Activated naive CD8-positive, alpha-beta T cell treated with anti-CD3 and anti-CD28 coated beads for 36 hours (primary cell): Measurements from ENCODE around the gene CHADL. TPM values are rescaled to one million over a fixed set of nuclear protein-coding genes. Genes with fewer than 3 reads are reported as not detected.
"Not testable (repeated sequence)": the region's sequence is repeated elsewhere in the genome, so short reads cannot be mapped to it uniquely, and the experiment has no call there.

Experiments used
- DNase-seq: peaks from one replicate; pipeline ENCODE4 v3.0.0; 2021
- H3K27ac Mint-ChIP-seq: one replicate; pipeline ENCODE4 v1.8.0; 2022; ENCODE audit warnings: mild to moderate bottlenecking, moderate library complexity, mixed read lengths
- H3K27me3 Mint-ChIP-seq: one replicate; pipeline ENCODE4 v1.8.0; 2022; ENCODE audit warnings: mild to moderate bottlenecking, mixed read lengths
- H3K36me3 Mint-ChIP-seq: one replicate; pipeline ENCODE4 v1.8.0; 2021; ENCODE audit warnings: mild to moderate bottlenecking, mixed read lengths
- H3K4me1 Mint-ChIP-seq: one replicate; pipeline ENCODE4 v1.8.0; 2021; ENCODE audit warnings: mixed read lengths
- H3K4me3 Mint-ChIP-seq: one replicate; pipeline ENCODE4 v1.8.0; 2022; ENCODE audit warnings: mild to moderate bottlenecking, moderate library complexity, mixed read lengths
- H3K9me3 Mint-ChIP-seq: one replicate; pipeline ENCODE4 v1.8.0; 2022; ENCODE audit warnings: mixed read lengths
- total RNA-seq, 2 experiments: library from RNA; stranded (reverse); gene quantifications; one replicate each; pipeline ENCODE4 v1.2.3, GENCODE V29; 2021

Gene CHADL
- total RNA-seq, 2 experiments from 2014 or later = 0.22 to 0.39 TPM

DNA sequence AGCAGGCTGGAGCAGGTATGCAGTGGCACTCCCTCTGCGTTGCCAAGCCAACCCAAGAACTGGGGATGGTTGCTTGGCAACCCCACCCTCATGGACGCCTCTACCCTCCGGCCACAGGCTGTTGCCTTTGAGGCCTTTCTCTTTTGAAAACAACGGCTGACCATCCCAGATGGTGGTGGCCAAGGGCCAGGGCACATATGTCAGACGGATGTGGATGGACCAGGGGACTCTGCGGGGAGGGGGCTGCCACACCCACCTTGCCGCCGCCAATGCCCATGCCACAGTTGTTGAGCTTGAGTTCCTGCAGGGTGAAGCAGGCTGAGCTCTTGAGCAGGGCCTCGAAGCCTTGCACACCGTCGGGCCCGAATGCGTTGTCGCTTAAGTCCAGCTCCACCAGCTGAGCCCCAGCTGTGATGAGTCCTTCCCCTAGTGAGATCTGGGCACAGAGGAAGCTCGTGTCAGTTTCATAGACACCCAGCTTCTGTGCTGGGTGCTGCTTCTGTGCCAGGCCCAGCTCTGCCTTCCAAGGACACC, 23.7 kb upstream of the CHADL start:
- no peak overlapping the region for H3K4me3 Mint-ChIP-seq
- H3K4me1 Mint-ChIP-seq = peaks cover 2% of the 10 kb centered on the region
- no peaks in the 10 kb centered on the region for H3K27me3 Mint-ChIP-seq
- no peak overlapping the region for H3K27ac Mint-ChIP-seq
- DNase-seq = no peak
- H3K9me3 Mint-ChIP-seq = no peaks in the 10 kb centered on the region
- peaks cover 12% of the 10 kb centered on the region for H3K36me3 Mint-ChIP-seq

DNA sequence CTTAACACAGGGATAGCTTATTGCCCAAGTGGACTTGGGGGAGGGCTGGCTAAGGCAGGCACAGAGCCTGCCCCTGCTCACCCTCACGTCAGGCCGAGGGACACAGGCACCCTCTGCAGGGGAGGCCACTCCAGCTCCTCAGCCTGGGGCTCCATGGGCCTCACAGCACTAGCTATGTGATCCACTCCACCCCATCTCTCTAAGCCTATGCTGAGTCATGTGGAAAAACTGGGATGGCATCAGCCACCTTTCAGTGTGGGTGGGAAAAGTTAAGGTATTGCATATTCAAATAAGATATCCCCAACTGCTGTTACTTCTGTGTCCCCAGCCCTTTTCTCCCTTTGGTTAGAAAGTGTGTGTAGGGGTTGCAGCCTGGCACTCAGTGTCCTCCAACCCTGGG, 23.0 kb upstream of the CHADL start:
- no peak overlapping the region for H3K27ac Mint-ChIP-seq
- no peak for DNase-seq
- H3K9me3 Mint-ChIP-seq = no peaks in the 10 kb centered on the region
- peaks cover 16% of the 10 kb centered on the region for H3K36me3 Mint-ChIP-seq
- H3K27me3 Mint-ChIP-seq = no peaks in the 10 kb centered on the region
- no peak overlapping the region for H3K4me3 Mint-ChIP-seq
- peaks cover 2% of the 10 kb centered on the region for H3K4me1 Mint-ChIP-seq

DNA sequence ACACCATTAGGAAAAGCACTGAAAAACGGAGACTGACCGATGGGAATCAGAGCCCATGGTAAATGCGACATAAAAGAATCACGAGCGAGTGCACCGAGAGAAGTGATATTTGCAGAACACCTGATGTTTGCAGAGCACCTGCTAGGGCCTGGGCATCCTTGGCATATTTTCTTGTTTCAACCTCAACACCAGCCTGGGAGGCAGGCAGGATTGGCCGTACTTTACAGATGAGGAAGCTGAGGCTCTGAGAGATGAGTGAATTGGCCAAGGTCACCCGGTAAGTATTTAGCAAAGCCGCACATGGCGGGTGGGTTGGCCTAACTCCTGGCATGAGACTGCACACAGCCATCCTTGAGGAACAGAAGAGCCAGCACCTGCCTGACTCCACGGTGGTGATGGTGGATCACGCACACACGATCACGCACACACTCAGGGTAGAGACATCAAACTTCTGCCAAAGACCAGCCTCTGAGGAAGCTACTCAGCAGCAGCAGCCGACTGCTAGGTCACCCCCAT, 21.6 kb upstream of the CHADL start:
- no peak for DNase-seq
- Mint-ChIP-seq H3K27ac (no peak overlapping the region), H3K36me3 (peaks cover 18% of the 10 kb centered on the region), H3K4me1 (peaks cover 2% of the 10 kb centered on the region), H3K4me3 (no peak overlapping the region), H3K27me3 (no peaks in the 10 kb centered on the region), H3K9me3 (no peaks in the 10 kb centered on the region)

DNA sequence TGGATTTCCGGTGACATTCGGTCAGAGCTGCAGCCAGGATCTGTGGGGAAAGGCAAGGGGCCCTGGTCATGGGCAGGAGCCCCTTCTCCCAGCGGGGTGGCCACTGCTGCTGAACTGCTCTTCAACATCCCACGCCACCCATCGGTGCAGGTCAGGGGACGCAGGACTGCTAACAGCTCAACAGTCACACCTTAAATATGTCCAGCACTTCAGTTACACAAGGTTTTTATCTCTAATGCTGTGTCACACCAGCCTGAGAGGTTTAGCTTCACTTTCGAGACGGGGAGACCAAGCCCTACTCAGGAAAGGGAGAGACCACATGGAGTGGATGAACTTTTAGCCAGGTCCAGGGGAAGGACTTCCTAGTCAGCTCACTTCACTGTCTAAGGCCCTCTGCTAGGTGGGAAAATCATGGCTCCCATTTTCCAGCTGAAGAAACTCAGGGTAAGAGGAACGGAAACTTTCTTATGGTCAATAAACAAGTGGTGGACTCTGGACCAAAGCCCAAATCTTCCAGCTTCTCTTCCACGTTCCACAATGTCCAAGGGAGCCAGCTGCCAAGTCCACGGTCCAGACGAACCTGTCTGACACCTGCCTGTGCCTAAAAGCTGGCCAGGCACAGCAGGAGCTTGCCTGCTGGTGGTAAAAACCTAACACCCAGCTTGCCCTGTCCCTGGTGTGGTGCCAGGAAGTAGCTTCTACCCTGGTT, 21.0 kb upstream of the CHADL start:
- no peak for DNase-seq
- Mint-ChIP-seq H3K27ac (no peak overlapping the region), H3K9me3 (no peaks in the 10 kb centered on the region), H3K4me1 (peaks cover 2% of the 10 kb centered on the region), H3K4me3 (no peak overlapping the region), H3K27me3 (no peaks in the 10 kb centered on the region), H3K36me3 (peaks cover 18% of the 10 kb centered on the region)

DNA sequence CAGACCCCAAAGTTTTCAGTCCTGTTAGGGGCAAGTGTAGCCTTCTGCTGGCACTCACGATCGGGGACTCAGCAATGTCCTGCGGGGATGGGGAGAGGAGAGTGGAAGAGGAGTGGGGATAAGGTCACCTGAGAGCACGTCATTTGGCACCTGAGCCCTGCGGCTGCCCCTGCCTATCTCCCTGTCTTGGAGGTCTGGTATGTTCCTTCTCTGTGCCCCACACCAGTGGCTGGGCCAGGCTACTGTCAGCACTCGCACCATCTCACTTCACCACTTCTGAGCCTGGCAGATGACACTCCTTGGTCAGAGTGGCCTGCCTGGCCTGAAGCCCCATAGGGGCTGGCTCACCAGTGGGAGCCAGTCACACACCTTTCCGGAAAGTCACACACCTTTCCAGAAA, 20.1 kb upstream of the CHADL start:
- Mint-ChIP-seq H3K27me3 (no peaks in the 10 kb centered on the region), H3K4me1 (peaks cover 2% of the 10 kb centered on the region), H3K9me3 (no peaks in the 10 kb centered on the region), H3K4me3 (no peak overlapping the region), H3K36me3 (peaks cover 18% of the 10 kb centered on the region), H3K27ac (no peak overlapping the region)
- no peak for DNase-seq

DNA sequence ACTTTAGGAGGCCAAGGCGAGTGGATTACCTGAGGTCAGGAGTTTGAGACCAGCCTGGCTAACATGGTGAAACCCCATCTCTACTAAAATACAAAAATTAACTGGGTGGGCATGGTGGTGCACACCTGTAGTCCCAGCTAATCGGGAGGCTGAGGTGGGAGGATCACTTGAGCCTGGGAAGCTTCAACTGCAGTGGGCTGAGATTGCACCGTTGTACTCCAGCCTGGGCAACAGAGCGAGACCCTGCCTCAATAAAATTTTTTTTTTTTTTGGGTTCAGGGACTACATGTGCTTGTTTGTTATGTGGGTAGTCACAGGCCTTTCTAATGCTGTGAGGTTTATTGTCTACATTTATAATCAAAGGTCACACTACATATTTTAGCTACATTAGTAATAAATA, 19.0 kb upstream of the CHADL start:
- H3K27ac Mint-ChIP-seq, H3K9me3 Mint-ChIP-seq, H3K4me3 Mint-ChIP-seq, H3K4me1 Mint-ChIP-seq, DNase-seq, H3K27me3 Mint-ChIP-seq: not testable (repeated sequence)
- peaks cover 16% of the 10 kb centered on the region for H3K36me3 Mint-ChIP-seq

DNA sequence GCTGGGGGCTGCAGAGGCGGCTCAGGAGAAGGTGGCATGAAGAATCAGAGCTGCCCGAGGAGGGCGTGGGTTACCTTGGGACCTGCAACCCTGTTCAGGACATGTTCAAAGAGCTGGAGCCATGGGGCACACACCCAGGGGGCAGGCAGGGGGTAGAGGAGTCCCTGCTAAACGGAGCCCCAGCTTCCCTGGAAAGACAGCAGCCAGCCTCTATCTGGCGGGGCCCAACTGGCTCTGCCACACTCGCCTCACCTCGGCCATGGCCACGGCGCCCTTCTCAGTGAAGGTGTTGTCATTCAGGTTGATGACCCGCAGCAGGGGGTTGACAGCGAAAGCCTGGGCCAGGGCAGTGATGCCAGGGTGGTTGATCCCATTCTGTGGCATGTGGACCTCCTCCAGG, 17.0 kb upstream of the CHADL start:
- Mint-ChIP-seq H3K27ac (no peak overlapping the region), H3K36me3 (peaks cover 9% of the 10 kb centered on the region), H3K4me3 (no peak overlapping the region), H3K27me3 (no peaks in the 10 kb centered on the region), H3K9me3 (no peaks in the 10 kb centered on the region), H3K4me1 (no peaks in the 10 kb centered on the region)
- DNase-seq = no peak

DNA sequence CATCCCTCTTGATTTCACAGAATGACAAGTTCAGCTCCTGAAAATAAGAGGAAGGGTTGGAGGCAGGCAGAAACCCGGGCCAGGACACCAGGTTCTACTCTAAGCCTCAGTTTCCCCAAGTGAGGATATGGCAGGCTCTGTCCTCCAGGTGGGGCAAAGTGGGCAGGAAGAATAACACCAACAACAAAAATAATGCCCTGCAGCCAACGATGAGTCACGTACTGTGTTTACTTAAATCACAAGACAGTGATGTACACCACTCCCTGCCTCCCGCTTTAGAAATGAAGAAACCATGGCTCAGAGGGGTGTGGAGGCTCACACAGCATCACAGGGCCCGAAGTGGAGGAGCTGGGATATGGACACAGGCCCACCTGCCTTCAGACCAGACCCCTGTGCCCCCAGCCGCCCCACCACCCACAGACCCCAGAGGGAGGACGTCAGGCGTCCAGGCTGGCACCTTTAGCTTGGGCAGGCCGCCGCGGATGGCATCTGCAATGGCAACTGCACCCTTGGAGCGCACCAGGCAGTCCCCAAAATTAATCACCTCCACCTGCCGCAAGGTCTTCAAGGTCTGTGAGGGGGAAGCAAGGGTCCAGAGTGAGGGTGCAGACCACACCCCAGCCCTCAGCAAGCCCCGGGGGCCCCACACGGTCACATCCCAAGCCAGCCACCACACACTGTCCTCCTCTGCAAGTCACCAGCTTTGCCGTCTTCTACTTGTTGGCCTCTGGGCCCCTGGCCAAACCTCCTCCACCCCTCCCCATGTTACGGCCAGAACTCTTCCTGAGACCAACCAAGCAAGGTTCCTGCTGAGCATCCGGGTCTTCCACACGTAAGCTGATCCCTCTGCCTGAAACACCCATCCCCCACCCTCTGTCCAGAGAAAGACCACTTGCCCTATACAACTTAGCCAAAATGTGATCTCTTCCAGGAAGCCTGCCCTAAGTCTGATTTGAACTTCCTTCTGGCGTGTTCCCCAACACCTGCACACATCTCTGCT, 15.8 kb upstream of the CHADL start:
- no peak overlapping the region for H3K27ac Mint-ChIP-seq
- no peak overlapping the region for H3K4me3 Mint-ChIP-seq
- H3K4me1 Mint-ChIP-seq = no peaks in the 10 kb centered on the region
- no peak for DNase-seq
- no peaks in the 10 kb centered on the region for H3K9me3 Mint-ChIP-seq
- no peaks in the 10 kb centered on the region for H3K27me3 Mint-ChIP-seq
- H3K36me3 Mint-ChIP-seq = peaks cover 15% of the 10 kb centered on the region

DNA sequence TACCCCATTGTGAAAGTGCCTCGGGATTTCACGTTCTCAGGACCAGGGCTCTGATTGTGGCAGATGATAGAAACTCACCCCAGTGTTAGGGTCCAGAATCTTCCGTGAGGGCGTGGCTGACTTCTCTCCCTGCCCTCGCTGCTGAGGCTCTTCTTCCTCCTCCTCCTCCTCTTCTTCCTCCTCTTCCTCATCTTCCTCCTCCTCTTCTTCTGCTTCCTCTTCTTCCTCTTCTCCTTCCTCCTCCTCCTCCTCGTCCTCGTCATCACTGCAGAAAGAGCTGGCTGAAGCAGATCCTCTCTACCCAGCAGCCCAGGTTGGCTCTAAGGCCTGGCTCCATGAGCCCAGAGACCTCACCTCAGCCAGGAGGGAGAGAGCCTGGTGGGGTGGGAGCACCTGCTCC, 13.5 kb upstream of the CHADL start:
- Mint-ChIP-seq H3K4me3 (no peak overlapping the region), H3K27me3 (no peaks in the 10 kb centered on the region), H3K36me3 (peaks cover 20% of the 10 kb centered on the region), H3K4me1 (no peaks in the 10 kb centered on the region), H3K9me3 (no peaks in the 10 kb centered on the region), H3K27ac (no peak overlapping the region)
- no peak for DNase-seq

DNA sequence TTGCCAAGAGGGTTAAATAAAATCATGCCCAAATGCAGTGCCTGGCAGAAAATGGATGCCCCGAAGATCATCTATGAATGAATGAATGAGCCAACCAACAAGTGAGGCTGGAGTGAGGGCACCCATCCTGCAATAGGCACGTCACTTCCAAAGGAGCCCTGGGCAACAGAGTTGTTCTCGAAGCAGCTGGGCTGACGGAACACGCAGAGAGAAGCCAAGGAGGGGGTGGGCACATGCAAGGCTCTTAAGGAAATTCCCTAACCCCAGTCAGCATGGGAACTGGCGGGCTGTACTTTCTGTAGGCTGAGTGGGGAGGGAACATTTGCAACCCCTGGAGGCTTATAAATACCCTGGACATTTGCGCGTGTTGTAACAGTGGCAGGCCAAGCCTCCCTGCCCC, 11.6 kb upstream of the CHADL start:
- Mint-ChIP-seq H3K4me3 (no peak overlapping the region), H3K9me3 (no peaks in the 10 kb centered on the region), H3K27me3 (no peaks in the 10 kb centered on the region), H3K27ac (no peak overlapping the region), H3K36me3 (peaks cover 16% of the 10 kb centered on the region), H3K4me1 (no peaks in the 10 kb centered on the region)
- no peak for DNase-seq

DNA sequence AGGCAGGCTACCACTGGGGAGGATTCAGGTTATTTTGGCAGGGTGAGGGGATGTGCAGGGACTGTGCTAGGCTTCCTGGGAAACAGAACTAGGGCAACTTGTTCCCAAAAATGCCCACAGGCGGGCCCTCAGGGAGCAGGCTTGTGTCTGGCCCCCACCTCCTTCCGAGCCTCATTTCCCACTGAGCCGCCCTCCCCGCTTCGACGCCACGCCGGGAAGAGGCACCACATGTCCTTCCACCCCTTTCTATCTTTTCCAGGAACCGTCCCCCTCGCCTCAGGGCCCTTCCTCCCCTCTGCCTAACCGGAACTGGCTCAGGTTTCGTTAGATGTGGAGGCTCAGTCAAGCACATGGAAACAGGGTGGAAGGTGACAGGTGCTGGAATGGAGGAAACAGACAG, 9.4 kb upstream of the CHADL start:
- Mint-ChIP-seq H3K4me3 (no peak overlapping the region), H3K27ac (no peak overlapping the region), H3K36me3 (peaks cover 15% of the 10 kb centered on the region), H3K4me1 (no peaks in the 10 kb centered on the region), H3K27me3 (no peaks in the 10 kb centered on the region), H3K9me3 (no peaks in the 10 kb centered on the region)
- no peak for DNase-seq

DNA sequence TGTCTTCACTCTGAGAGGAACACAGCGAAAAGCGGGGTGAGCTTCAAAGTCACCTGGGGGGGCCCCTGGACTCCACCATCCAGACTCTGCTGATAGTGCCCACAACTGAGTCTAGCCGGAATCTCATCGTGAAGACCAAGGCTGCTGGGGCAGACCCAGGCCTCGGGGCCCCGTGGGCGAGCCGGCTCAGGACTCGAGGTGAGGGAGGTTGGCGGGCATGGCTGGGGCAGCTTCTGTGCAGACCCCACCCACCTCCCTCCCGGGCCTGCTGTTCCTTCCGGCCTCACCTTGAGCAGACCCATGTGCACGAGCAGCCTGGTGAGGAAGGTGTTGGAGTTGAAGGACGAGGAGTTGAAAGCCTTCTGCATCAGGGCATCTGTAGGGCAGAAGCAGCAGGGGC, 8.7 kb upstream of the CHADL start:
- peaks cover 15% of the 10 kb centered on the region for H3K36me3 Mint-ChIP-seq
- no peak overlapping the region for H3K4me3 Mint-ChIP-seq
- DNase-seq = no peak
- no peaks in the 10 kb centered on the region for H3K4me1 Mint-ChIP-seq
- H3K9me3 Mint-ChIP-seq = no peaks in the 10 kb centered on the region
- no peaks in the 10 kb centered on the region for H3K27me3 Mint-ChIP-seq
- no peak overlapping the region for H3K27ac Mint-ChIP-seq

DNA sequence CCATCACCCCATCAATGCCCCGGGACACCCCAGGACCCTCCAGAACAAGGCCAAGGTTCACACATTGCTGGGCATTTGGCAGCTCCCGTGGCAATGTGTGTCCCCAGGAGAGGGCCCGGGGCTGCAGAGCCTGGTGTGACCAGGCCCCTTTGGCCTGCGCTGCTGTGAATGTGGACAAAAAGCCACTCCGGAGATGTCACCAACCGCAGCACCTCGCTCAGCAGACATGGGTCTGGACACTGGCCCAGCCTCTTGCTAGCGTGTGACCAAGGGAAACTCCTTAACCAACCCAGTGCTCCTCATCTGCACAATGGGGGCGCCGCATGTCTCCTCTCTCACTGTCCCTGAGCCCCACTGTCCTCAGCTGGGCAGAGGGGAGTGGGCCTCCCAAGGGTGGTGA, 8.0 kb upstream of the CHADL start:
- Mint-ChIP-seq H3K27me3 (no peaks in the 10 kb centered on the region), H3K4me3 (no peak overlapping the region), H3K36me3 (peaks cover 15% of the 10 kb centered on the region), H3K4me1 (no peaks in the 10 kb centered on the region), H3K9me3 (no peaks in the 10 kb centered on the region), H3K27ac (no peak overlapping the region)
- DNase-seq = no peak

DNA sequence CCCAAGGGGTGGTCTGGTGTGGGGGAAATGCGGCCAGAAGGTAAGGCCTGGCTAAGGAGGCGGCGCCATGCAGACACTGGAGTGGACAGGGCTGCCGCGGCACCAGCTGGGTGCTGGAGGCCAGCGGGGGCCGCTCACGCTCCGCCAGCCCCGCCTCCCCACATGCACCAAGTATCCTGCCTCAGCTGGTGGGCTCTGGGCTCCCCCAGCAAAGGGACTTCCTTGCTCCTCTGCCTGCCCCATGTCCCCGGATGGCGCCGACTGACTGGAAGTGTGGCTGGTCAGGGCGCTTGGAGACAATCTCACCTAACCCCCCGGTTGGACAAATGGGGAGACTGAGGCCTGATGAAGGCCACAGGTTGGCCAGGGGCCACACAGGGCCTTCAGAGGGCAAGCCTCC, 7.6 kb upstream of the CHADL start:
- Mint-ChIP-seq H3K36me3 (peaks cover 16% of the 10 kb centered on the region), H3K9me3 (no peaks in the 10 kb centered on the region), H3K27ac (no peak overlapping the region), H3K4me1 (no peaks in the 10 kb centered on the region), H3K4me3 (no peak overlapping the region), H3K27me3 (no peaks in the 10 kb centered on the region)
- DNase-seq = no peak

DNA sequence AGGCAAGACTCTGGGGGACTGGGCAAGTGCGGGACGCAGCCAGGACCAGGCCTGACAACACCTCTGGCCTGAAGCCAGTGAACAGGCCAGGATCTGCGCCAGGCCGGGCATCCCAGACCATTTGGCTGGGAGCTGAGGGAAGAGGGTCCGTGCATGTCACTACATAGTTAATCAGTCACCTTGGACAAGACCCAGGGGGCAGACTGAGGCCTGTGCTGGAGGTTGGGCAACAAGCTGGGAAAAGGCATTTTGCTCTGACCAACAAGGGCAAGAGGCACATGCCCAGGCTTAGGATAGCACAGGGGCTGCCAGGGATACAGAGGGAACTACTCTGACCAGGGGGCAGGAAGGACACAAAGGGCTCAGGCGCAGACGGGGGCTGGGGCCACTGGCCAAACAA, 7.0 kb upstream of the CHADL start:
- Mint-ChIP-seq H3K4me3 (no peak overlapping the region), H3K27me3 (no peaks in the 10 kb centered on the region), H3K9me3 (no peaks in the 10 kb centered on the region), H3K4me1 (no peaks in the 10 kb centered on the region), H3K27ac (no peak overlapping the region), H3K36me3 (peaks cover 18% of the 10 kb centered on the region)
- no peak for DNase-seq
